IMR-90 (cell line): ENCODE measurements around the gene GATAD2A. TPM values are rescaled to one million over a fixed set of nuclear protein-coding genes. Genes with fewer than 3 reads are reported as not detected.

Source experiments
- ATAC-seq: fragments of 200-7000 bp; cut with Tn5 transposase; 2 replicates; pipeline ENCODE4 v1.9.1; 2020; ENCODE audit warnings: low read depth, mild to moderate bottlenecking, moderate library complexity
- BruUV-seq: library from RNA; stranded (reverse); fragments of 400-500 nt; replicated peaks from 2 replicates; lab custom pipeline; 2021; lab: Mats Ljungman, UMichigan
- CTCF ChIA-PET: fragments of 300-600 bp; formaldehyde crosslinking; extraction: SDS; loops from one replicate; lab custom pipeline; 2021; ENCODE audit warnings: antibody characterized with exemption; lab: Yijun Ruan, JAX
- POLR2A ChIA-PET: fragments of 300-600 bp; sonication (Branson Sonifier 250); formaldehyde crosslinking; loops from one replicate; lab custom pipeline; 2022; ENCODE audit warnings: antibody characterized with exemption; ENCODE audit not compliant: unreplicated experiment; lab: Charles Lee
- DNase-seq: peaks from one replicate; pipeline ENCODE4 v3.0.0; 2013
- H2AFZ ChIP-seq: replicated peaks from 2 replicates; pipeline ENCODE3; 2013; ENCODE audit warnings: low read length, mild to moderate bottlenecking; ENCODE audit not compliant: poor library complexity
- H2AK5ac ChIP-seq: 2 replicates; pipeline ENCODE4 v1.6.1; 2013; ENCODE audit warnings: low read depth, low read length, inconsistent platforms
- H2AK9ac ChIP-seq: replicated peaks from 2 replicates; pipeline ENCODE3; 2013; ENCODE audit warnings: mild to moderate bottlenecking, low read depth, low read length, moderate library complexity; ENCODE audit not compliant: poor library complexity
- H2BK120ac ChIP-seq: 2 replicates; pipeline ENCODE4 v1.6.1; 2013; ENCODE audit warnings: low read depth, low read length, inconsistent platforms
- H2BK15ac ChIP-seq: 3 replicates; pipeline ENCODE4 v1.6.1; 2013; ENCODE audit warnings: low read depth, low read length, inconsistent platforms
- H2BK20ac ChIP-seq: 2 replicates; pipeline ENCODE4 v1.6.1; 2013; ENCODE audit warnings: low read depth, mild to moderate bottlenecking, inconsistent platforms, low read length, moderate library complexity
- H2BK5ac ChIP-seq: 2 replicates; pipeline ENCODE4 v1.6.1; 2013; ENCODE audit warnings: mild to moderate bottlenecking, low read depth, low read length, inconsistent platforms; ENCODE audit not compliant: poor library complexity, severe bottlenecking
- H3K14ac ChIP-seq: replicated peaks from 2 replicates; pipeline ENCODE4 v1.6.1; 2013; ENCODE audit warnings: low read depth, low read length, inconsistent platforms
- H3K18ac ChIP-seq: 2 replicates; pipeline ENCODE4 v1.6.1; 2013; ENCODE audit warnings: low read depth, low read length, control low read depth
- H3K23ac ChIP-seq: 2 replicates; pipeline ENCODE4 v1.6.1; 2013; ENCODE audit warnings: low read depth, low read length, inconsistent platforms
- H3K27ac ChIP-seq: 2 replicates; pipeline ENCODE4 v1.5.1; 2013; ENCODE audit warnings: mild to moderate bottlenecking, control low read depth, low read length; ENCODE audit not compliant: insufficient read depth
- H3K27me3 ChIP-seq: 2 replicates; pipeline ENCODE4 v1.6.1; 2013; ENCODE audit warnings: low read length; ENCODE audit not compliant: control insufficient read depth, insufficient read depth
- H3K36me3 ChIP-seq: 2 replicates; pipeline ENCODE4 v1.6.1; 2013; ENCODE audit warnings: low read length, mixed read lengths; ENCODE audit not compliant: control insufficient read depth, insufficient read depth
- H3K4ac ChIP-seq: 2 replicates; pipeline ENCODE4 v1.6.1; 2013; ENCODE audit warnings: low read depth, low read length, inconsistent platforms
- H3K4me1 ChIP-seq: 2 replicates; pipeline ENCODE4 v1.6.1; 2013; ENCODE audit warnings: low read length, mixed read lengths; ENCODE audit not compliant: control insufficient read depth, insufficient read depth
- H3K4me2 ChIP-seq: 2 replicates; pipeline ENCODE4 v1.6.1; 2013; ENCODE audit warnings: low read depth, mild to moderate bottlenecking, control low read depth, low read length, moderate library complexity
- H3K4me3 ChIP-seq: 2 replicates; pipeline ENCODE4 v1.5.1; 2013; ENCODE audit warnings: low read depth, mild to moderate bottlenecking, control low read depth, low read length, moderate library complexity; ENCODE audit not compliant: insufficient read depth
- H3K56ac ChIP-seq: 2 replicates; pipeline ENCODE4 v1.6.1; 2013; ENCODE audit warnings: low read length, inconsistent platforms; ENCODE audit not compliant: insufficient read depth; ENCODE audit errors: extremely low read depth
- H3K79me1 ChIP-seq, 2 experiments: 2 replicates each; pipeline ENCODE4 v1.6.1; 2013; ENCODE audit warnings: low read length in 2 of 2, inconsistent platforms in 1 of 2, low read depth in 1 of 2
- H3K9ac ChIP-seq: 2 replicates; pipeline ENCODE4 v1.6.1; 2013; ENCODE audit warnings: low read depth, low read length, control low read depth
- H3K9me1 ChIP-seq: 2 replicates; pipeline ENCODE4 v1.6.1; 2013; ENCODE audit warnings: low read length, inconsistent platforms; ENCODE audit not compliant: insufficient read depth
- H3K9me3 ChIP-seq: 2 replicates; pipeline ENCODE4 v1.6.1; 2013; ENCODE audit warnings: low read length; ENCODE audit not compliant: control insufficient read depth, insufficient read depth
- H4K20me1 ChIP-seq: 2 replicates; pipeline ENCODE4 v1.6.1; 2013; ENCODE audit warnings: low read length, inconsistent platforms; ENCODE audit not compliant: insufficient read depth
- H4K5ac ChIP-seq: 2 replicates; pipeline ENCODE4 v1.6.1; 2013; ENCODE audit warnings: mild to moderate bottlenecking, low read depth, low read length, control low read depth
- H4K8ac ChIP-seq, 2 experiments: 2 replicates each; pipeline ENCODE4 v1.6.1; 2013; ENCODE audit warnings: low read depth in 2 of 2, low read length in 2 of 2, control low read depth in 1 of 2, inconsistent platforms in 1 of 2
- H4K91ac ChIP-seq: 2 replicates; pipeline ENCODE4 v1.6.1; 2013; ENCODE audit warnings: low read depth, low read length, inconsistent platforms; ENCODE audit not compliant: insufficient read depth
- BHLHE40 ChIP-seq: fragments of 150-350 bp; IDR thresholded peaks from 2 replicates; pipeline ENCODE4 v1.6.1; 2016; ENCODE audit warnings: mild to moderate bottlenecking, low read depth, low read length
- CEBPB ChIP-seq: IDR thresholded peaks from 2 replicates; pipeline ENCODE4 v1.6.1; 2012; ENCODE audit warnings: low read depth, low read length, improper control_type of control experiment
- ELK1 ChIP-seq: fragments of 150-350 bp; IDR thresholded peaks from 2 replicates; pipeline ENCODE4 v1.6.1; 2016; ENCODE audit warnings: low read depth, mild to moderate bottlenecking, low read length, moderate library complexity, borderline replicate concordance
- FOS ChIP-seq: fragments of 150-350 bp; IDR thresholded peaks from 2 replicates; pipeline ENCODE4 v1.6.1; 2016; ENCODE audit warnings: low read depth, low read length
- MAFK ChIP-seq: IDR thresholded peaks from 2 replicates; pipeline ENCODE4 v1.6.1; 2012; ENCODE audit warnings: low read depth, low read length, improper control_type of control experiment
- MAZ ChIP-seq: IDR thresholded peaks from 2 replicates; pipeline ENCODE4 v1.6.1; 2012; ENCODE audit warnings: low read depth, mild to moderate bottlenecking, low read length, improper control_type of control experiment, moderate library complexity, borderline replicate concordance
- MXI1 ChIP-seq: IDR thresholded peaks from 2 replicates; pipeline ENCODE4 v1.6.1; 2012; ENCODE audit warnings: low read depth, mild to moderate bottlenecking, low read length, moderate library complexity, borderline replicate concordance
- NFE2L2 ChIP-seq: fragments of 150-350 bp; IDR thresholded peaks from 2 replicates; pipeline ENCODE4 v1.6.1; 2016; ENCODE audit warnings: low read depth, mild to moderate bottlenecking, low read length
- POLR2A ChIP-seq: IDR thresholded peaks from 2 replicates; pipeline ENCODE4 v1.6.1; 2012; ENCODE audit warnings: mild to moderate bottlenecking, low read depth, low read length
- RAD21 ChIP-seq: IDR thresholded peaks from 2 replicates; pipeline ENCODE4 v1.6.1; 2012; ENCODE audit warnings: low read length, improper control_type of control experiment
- RCOR1 ChIP-seq: IDR thresholded peaks from 2 replicates; pipeline ENCODE4 v1.6.1; 2012; ENCODE audit warnings: mild to moderate bottlenecking, low read length, improper control_type of control experiment; ENCODE audit not compliant: insufficient replicate concordance
- RFX5 ChIP-seq: IDR thresholded peaks from 2 replicates; pipeline ENCODE4 v1.8.0; 2012; ENCODE audit warnings: low read depth, mild to moderate bottlenecking, low read length, moderate library complexity
- WGBS, 2 experiments: methylation state at CpG; one replicate each; pipeline versions ENCODE4 v1.1.5 to v1.1.7; 2013; ENCODE audit warnings: missing lambda C conversion rate in 2 of 2; ENCODE audit not compliant: insufficient read length in 1 of 2; ENCODE audit errors: extremely low coverage in 2 of 2; 5-methylcytosine and 5-hydroxymethylcytosine counted together
- dilution Hi-C: fragments of 300-500 bp; cut with HindIII; formaldehyde crosslinking; loops from one replicate; pipeline ENCODE4 v1.14.3; 2018; ENCODE audit warnings: low sequenced_read_pairs; ENCODE audit not compliant: unreplicated experiment
- in situ Hi-C: fragments of 300-500 bp; cut with MboI; formaldehyde crosslinking; loops from 3 replicates; pipeline ENCODE4 v1.14.3; 2019; ENCODE audit warnings: low sequenced_read_pairs, inconsistent platforms, mixed read lengths
- intact Hi-C: fragments of 100-400 bp; cut with micrococcal nuclease; formaldehyde crosslinking; loops from 2 replicates; pipeline ENCODE4 v1.10.0; 2022
- polyA plus RNA-seq, 3 experiments: library from polyadenylated mRNA; depleted of rRNA; stranded (reverse); fragments of >200 nt; gene quantifications; 2 replicates each; pipeline ENCODE4 v1.2.3, GENCODE V29; 2012; ENCODE audit warnings: low replicate concordance in 1 of 3
- total RNA-seq: library from RNA; depleted of rRNA; stranded (reverse); fragments of >200 nt; gene quantifications from 2 replicates; pipeline ENCODE4 v1.2.3, GENCODE V29; 2012
- TF ChIP-seq, protein P1 (sequence below): fragments of 150-350 bp; IDR thresholded peaks from 2 replicates; pipeline ENCODE4 v1.6.1; 2017; ENCODE audit warnings: mild to moderate bottlenecking, antibody characterized with exemption, low read length, low read depth

GATAD2A gene
- total and polyA plus RNA-seq, 2 of the 4 experiments (the other 2 are of a cell fraction), result 23.5 to 33.2 TPM

DNA sequence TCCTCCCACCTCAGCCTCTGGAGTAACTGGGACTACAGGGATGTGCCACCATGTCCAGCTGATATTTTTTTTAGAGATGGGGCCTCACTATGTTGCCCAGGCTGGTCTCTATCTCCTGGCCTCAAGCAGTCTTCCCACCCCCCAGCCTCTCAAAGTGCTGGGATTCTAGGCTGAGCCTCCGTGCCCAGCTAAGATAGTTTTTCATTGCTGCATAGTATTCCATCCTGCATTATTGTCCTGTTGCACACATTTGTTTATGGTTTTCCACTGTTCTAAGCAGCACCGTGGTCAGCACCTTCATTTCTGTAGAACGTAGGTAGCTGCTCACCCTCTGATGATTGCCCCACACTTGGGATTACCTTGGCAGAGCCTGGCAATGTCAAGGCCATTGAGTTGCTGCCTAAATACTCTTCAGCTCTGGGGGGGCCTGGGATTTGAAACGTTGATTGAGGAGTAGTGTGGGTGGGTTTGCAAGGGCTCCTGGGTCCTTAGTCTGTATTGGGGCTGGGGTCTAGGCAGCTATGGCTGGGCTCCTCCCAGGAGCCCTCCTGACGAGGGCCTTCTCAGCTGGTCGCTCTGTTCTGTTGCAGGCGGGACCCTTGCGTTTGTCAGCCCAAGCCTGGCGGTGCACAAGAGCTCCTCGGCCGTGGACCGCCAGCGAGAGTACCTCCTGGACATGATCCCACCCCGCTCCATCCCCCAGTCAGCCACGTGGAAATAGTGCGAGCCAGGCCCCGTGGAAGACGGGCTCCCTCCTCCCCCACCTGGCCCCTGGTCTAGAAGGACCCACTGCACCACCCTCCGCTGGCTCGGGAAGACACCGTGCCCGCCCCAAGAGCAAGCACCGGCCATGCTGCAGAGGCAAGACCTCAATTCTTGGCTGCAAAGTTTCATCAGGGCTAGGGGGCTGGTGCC, 99.5 kb downstream of the GATAD2A start (continued):
- TF ChIP-seq MAFK, result no peak

GRCh38 chr19:19505669-19506326, 100.3 kb downstream of the GATAD2A start:
- dilution Hi-C loops (no loop called here), intact Hi-C loops (no loop called here), in situ Hi-C loops (no loop called here)
- H4K20me1 ChIP-seq, result no peaks in the 10 kb centered on the region; the same call in 1 of the 2 replicates
- H3K79me1 ChIP-seq, result peaks cover 0 to 3% of the 10 kb centered on the region in 2 experiments; a peak in 2 of 4 replicates
- no peak overlapping the region for H4K8ac ChIP-seq
- no peak overlapping the region for H2BK5ac ChIP-seq
- H2AK9ac ChIP-seq, result no peak overlapping the region
- no peak overlapping the region for H3K18ac ChIP-seq
- H3K9me3 ChIP-seq, result no peaks in the 10 kb centered on the region
- no TSS peak for BruUV-seq
- DNase-seq (no peak), ATAC-seq (no peak)
- H3K14ac ChIP-seq, result no peak overlapping the region
- H2AK5ac ChIP-seq, result no peak overlapping the region
- no peak overlapping the region for H4K5ac ChIP-seq
- no peak overlapping the region for H2AFZ ChIP-seq
- CTCF ChIA-PET, result interaction anchor here (0.7 kb wide), 1 partner anchor 146 kb away, joined by 3 read pairs; no protein-coding TSS in a partner anchor
- WGBS, 2 experiments, result 73% methylated on average over 2 of the region's 27 CpGs; no CpG with 5 or more reads in 1 of the 2 experiments
- POLR2A ChIA-PET, result no interaction called here
- no peak overlapping the region for H3K56ac ChIP-seq
- H2BK15ac ChIP-seq, result no peak overlapping the region
- H4K91ac ChIP-seq, result no peak overlapping the region
- H3K9me1 ChIP-seq, result peaks cover 3% of the 10 kb centered on the region; the same call in 1 of the 2 replicates
- H3K23ac ChIP-seq, result no peak overlapping the region
- no peak overlapping the region for H3K4me3 ChIP-seq
- no peak overlapping the region for H2BK20ac ChIP-seq
- no peaks in the 10 kb centered on the region for H3K4me1 ChIP-seq
- H3K27ac ChIP-seq, result no peak overlapping the region
- no peaks in the 10 kb centered on the region for H3K27me3 ChIP-seq
- no peak overlapping the region for H3K4me2 ChIP-seq
- H3K36me3 ChIP-seq, result peaks cover 50% of the 10 kb centered on the region
- no peak overlapping the region for H3K4ac ChIP-seq
- H2BK120ac ChIP-seq, result no peak overlapping the region
- no peak overlapping the region for H3K9ac ChIP-seq
- no peak for TF ChIP-seq NFE2L2
- TF ChIP-seq BHLHE40, result no peak
- no peak for TF ChIP-seq POLR2A
- no peak for TF ChIP-seq RAD21
- TF ChIP-seq CEBPB, result no peak
- TF ChIP-seq FOS, result no peak
- TF ChIP-seq RCOR1, result no peak
- no peak for TF ChIP-seq MAFK
- TF ChIP-seq, protein P1, sequence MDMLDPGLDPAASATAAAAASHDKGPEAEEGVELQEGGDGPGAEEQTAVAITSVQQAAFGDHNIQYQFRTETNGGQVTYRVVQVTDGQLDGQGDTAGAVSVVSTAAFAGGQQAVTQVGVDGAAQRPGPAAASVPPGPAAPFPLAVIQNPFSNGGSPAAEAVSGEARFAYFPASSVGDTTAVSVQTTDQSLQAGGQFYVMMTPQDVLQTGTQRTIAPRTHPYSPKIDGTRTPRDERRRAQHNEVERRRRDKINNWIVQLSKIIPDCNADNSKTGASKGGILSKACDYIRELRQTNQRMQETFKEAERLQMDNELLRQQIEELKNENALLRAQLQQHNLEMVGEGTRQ, result no peak
- TF ChIP-seq MXI1, result no peak
- TF ChIP-seq RFX5, result no peak
- TF ChIP-seq ELK1, result no peak
- TF ChIP-seq MAZ, result no peak
